GM12891 (cell line): Measurements from ENCODE around the gene PIK3CB.

Experiments used
- POLR2A ChIP-seq: IDR thresholded peaks from 2 replicates; pipeline ENCODE4 v1.6.1; 2011; ENCODE audit warnings: low read depth, low read length, control low read depth
- POLR2AphosphoS5 ChIP-seq: IDR thresholded peaks from 2 replicates; pipeline ENCODE4 v1.6.1; 2011; ENCODE audit warnings: low read depth, low read length, control low read depth
- SPI1 ChIP-seq: IDR thresholded peaks from 2 replicates; pipeline ENCODE4 v1.6.1; 2011; ENCODE audit warnings: low read depth, low read length, control low read depth
- TAF1 ChIP-seq: IDR thresholded peaks from 2 replicates; pipeline ENCODE4 v1.6.1; 2011; ENCODE audit warnings: low read depth, low read length, control low read depth

GRCh38 chr3:138827222-138827621, 7.5 kb downstream of the PIK3CB start:
- TF ChIP-seq POLR2A (no peak), SPI1 (no peak), TAF1 (no peak), POLR2AphosphoS5 (no peak)
